ENCODE measurements around the gene HHEX. TPM values are rescaled to one million over a fixed set of nuclear protein-coding genes. Genes with fewer than 3 reads are reported as not detected.

The HHEX gene
- total and polyA plus RNA-seq, 2 of the 8 experiments (the other 6 are each of a cell fraction or from before 2014, with no cell fraction given) = 0.56 to 1.5 TPM

DNA sequence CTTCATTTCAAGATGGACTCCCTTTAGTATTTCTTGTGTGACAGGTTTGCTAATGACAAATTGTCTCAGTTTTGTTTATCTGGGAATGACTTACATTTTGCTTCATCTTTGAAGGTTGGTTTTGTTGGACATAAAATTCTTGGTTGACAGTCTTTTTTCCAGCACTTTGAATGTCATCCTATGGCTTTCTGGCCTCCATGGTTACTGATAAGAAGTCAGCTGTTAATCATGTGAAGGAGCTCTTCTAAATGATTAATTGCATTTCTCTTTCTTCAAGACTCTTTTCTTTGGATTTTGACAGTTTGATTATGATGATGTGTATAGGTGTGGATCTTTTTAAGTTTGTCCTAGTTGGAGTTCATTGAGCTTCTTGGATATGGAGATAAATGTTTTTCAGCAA is 26.9 kb upstream of the HHEX start:
- Histone ChIP-seq H3K4me2 (ENCODE audit: insufficient read depth in 1 of 2, low read depth in 2 of 2, low read length in 2 of 2) (no peak overlapping the region), H3K9me3 (ENCODE audit: insufficient read depth in 2 of 2, low read depth in 1 of 2, low read length in 1 of 2) (peaks cover 0 to 3% of the 10 kb centered on the region in 2 experiments; a peak in 1 of 4 replicates), H4K20me1 (replicated peaks in 1 of 2; ENCODE audit: control insufficient read depth in 1 of 2, insufficient read depth in 2 of 2, low read length in 2 of 2) (no peaks in the 10 kb centered on the region), H2BK15ac (ENCODE audit: low read length) (no peak overlapping the region), H3K56ac (replicated peaks; ENCODE audit: insufficient read length, low read depth, low read length) (no peak overlapping the region), H3K79me2 (ENCODE audit: control insufficient read depth in 1 of 2, insufficient read depth in 2 of 2, low read length in 2 of 2) (no peaks in the 10 kb centered on the region), H3K79me1 (ENCODE audit: low read depth, low read length) (no peaks in the 10 kb centered on the region), H2BK5ac (ENCODE audit: low read depth, low read length) (no peak overlapping the region), H3K23me2 (ENCODE audit: low read depth, low read length) (no peaks in the 10 kb centered on the region; the same call in 1 of the 2 replicates), H3K9ac (replicated peaks in 1 of 4; ENCODE audit: extremely low read depth in 1 of 4, low read depth in 3 of 4, low read length in 3 of 4) (no peak overlapping the region), H3K14ac (ENCODE audit: insufficient read length) (no peak overlapping the region), H3K4me1 (replicated peaks in 1 of 4; ENCODE audit: control insufficient read depth in 3 of 4, insufficient read depth in 4 of 4, low read length in 3 of 4) (no peaks in the 10 kb centered on the region), H3K4ac (replicated peaks; ENCODE audit: insufficient read length, low read depth, low read length) (no peak overlapping the region), H3K4me3 (ENCODE audit: extremely low read depth in 1 of 4, insufficient read depth in 2 of 4, low read depth in 3 of 4, low read length in 4 of 4) (no peak overlapping the region), H2BK120ac (replicated peaks; ENCODE audit: low read depth, low read length) (no peak overlapping the region), H4K5ac (ENCODE audit: insufficient read length, low read depth, low read length) (no peak overlapping the region), H2BK12ac (ENCODE audit: low read depth, low read length) (no peak overlapping the region), H3K27ac (ENCODE audit: low read depth, low read length) (no peak overlapping the region), H3K23ac (ENCODE audit: insufficient read length) (no peak overlapping the region), H3K18ac (ENCODE audit: extremely low read depth, low read length) (no peak overlapping the region), H4K91ac (replicated peaks; ENCODE audit: insufficient read length, low read length) (no peak overlapping the region), H3K27me3 (replicated peaks in 1 of 4; ENCODE audit: control insufficient read depth in 3 of 4, extremely low read depth in 1 of 4, insufficient read depth in 3 of 4, low read length in 3 of 4) (no peaks in the 10 kb centered on the region), H3K36me3 (ENCODE audit: control insufficient read depth in 2 of 4, insufficient read depth in 4 of 4, low read length in 3 of 4) (no peaks in the 10 kb centered on the region), H2AFZ (ENCODE audit: low read length) (no peak overlapping the region), H4K8ac (ENCODE audit: extremely low read depth, insufficient read depth, low read length) (no peak overlapping the region), H2AK5ac (ENCODE audit: low read depth, low read length) (no peak overlapping the region), H2BK20ac (ENCODE audit: low read length) (no peak overlapping the region)
- TF ChIP-seq POLR2A (IDR thresholded peaks at IDR 0.05; ENCODE audit: control extremely low read depth in 1 of 2, low read depth in 2 of 2, low read length in 2 of 2) (no peak), MAFK (IDR thresholded peaks at IDR 0.05; ENCODE audit: low read depth, low read length) (no peak), CHD2 (IDR thresholded peaks at IDR 0.05; ENCODE audit: low read length) (no peak), BACH1 (IDR thresholded peaks at IDR 0.05; ENCODE audit: low read length) (no peak), TAF1 (IDR thresholded peaks at IDR 0.05; ENCODE audit: low read depth, low read length) (no peak), CBX8 (IDR thresholded peaks at IDR 0.05; ENCODE audit: borderline replicate concordance, low read depth, low read length) (no peak), E2F6 (IDR thresholded peaks at IDR 0.05) (no peak), RBBP5 (IDR thresholded peaks at IDR 0.05; ENCODE audit: borderline replicate concordance, low read depth, low read length) (no peak), SRF (IDR thresholded peaks at IDR 0.05; ENCODE audit: low read depth, low read length) (no peak), CREB1 (IDR thresholded peaks at IDR 0.05) (no peak), KDM4A (IDR thresholded peaks at IDR 0.05; ENCODE audit: low read depth, low read length, severe bottlenecking) (no peak)
- ChIA-PET POLR2A (ENCODE audit: partially characterized antibody) (no interaction called here), CTCF (ENCODE audit: partially characterized antibody) (interaction anchor here (0.9 kb wide), 1 partner anchor 19 kb away, joined by 3 read pairs; no protein-coding TSS in a partner anchor)
- DNase-seq (ENCODE audit: low read depth in 1 of 2, low spot score in 2 of 2) (no peak), FAIRE-seq (peak; percentile 32)

All from H1 (cell line).